Measurements from ENCODE around the gene ZBTB7C. TPM values are rescaled to one million over a fixed set of nuclear protein-coding genes. Genes with fewer than 3 reads are reported as not detected.

Gene ZBTB7C
- total RNA-seq, 1 donor from 2014 or later = 7.4 TPM

DNA sequence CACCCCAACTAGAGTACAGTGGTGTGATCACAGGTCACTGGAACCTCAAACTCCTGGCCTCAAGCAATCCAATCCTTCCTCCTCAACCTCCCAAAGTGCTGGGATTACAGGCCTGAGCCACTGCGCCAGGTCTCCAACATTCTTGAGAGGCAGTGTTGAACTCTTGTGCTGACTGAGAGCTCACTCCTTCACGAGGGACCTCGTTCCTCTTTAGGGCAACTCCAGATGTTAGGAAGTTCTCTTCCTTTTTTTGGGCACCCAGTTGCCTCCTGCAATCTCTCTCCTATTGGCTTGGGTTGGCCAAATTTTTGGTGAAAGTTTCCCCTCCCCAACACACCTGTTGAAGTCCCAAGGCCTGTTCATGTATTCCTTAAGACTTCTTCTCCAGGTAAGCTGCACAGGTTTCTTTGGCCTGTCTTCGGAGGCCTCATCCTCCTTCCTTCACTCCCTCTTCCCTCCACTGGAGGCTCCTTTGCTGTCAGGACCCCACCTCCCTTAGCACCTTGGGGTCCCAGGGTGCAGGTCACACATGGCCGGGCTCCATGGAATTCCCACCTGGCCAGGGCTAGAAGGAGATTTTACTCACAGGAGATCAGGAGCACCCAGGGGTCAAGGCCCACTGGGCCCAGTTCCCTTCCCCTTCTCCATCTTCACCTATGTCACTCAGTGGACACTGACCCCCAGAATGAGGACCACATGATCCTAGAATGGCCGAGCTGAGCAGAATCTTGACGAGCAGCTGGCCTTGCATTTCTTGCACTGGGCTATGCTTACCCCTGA is 384.1 kb downstream of the ZBTB7C start:
- Mint-ChIP-seq H3K36me3 (no peaks in the 10 kb centered on the region), H3K27ac (no peak overlapping the region), H3K4me3 (no peak overlapping the region)

DNA sequence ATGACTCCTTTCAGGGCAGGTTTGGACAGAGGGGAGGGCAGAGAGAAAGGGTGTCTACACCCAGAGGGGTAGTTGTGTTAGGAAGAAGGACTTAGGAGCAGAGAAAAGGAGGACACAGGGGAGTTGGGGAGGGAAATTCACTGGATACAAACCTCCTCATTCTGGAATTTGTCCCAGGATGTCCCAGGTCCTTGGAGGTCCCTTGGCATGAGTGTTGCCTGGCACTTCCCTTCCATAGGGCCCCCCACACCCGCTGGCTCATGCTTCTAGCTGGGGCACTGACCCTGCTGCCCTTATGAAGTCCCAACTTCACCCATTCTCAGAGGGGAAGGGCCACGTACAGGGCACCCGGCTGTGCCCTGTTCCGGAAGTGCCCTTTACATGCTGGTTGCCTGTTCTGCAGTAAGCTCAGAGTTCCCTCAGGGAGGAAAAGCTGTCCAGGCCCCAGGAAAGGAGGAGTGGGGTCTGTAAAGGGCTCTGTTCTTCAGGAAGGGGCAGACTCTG is 385.1 kb downstream of the ZBTB7C start:
- Mint-ChIP-seq H3K27me3 (ENCODE audit: low read depth) (peaks cover 11% of the 10 kb centered on the region), H3K4me1 (peaks cover 34% of the 10 kb centered on the region), H3K9me3 (no peaks in the 10 kb centered on the region), H3K36me3 (no peaks in the 10 kb centered on the region), H3K27ac (peak overlapping the region; percentile 85), H3K4me3 (no peak overlapping the region)
- no peak for DNase-seq (ENCODE audit: low spot score in 2 of 2, unreplicated experiment in 2 of 2)
- TF ChIP-seq, protein P1, sequence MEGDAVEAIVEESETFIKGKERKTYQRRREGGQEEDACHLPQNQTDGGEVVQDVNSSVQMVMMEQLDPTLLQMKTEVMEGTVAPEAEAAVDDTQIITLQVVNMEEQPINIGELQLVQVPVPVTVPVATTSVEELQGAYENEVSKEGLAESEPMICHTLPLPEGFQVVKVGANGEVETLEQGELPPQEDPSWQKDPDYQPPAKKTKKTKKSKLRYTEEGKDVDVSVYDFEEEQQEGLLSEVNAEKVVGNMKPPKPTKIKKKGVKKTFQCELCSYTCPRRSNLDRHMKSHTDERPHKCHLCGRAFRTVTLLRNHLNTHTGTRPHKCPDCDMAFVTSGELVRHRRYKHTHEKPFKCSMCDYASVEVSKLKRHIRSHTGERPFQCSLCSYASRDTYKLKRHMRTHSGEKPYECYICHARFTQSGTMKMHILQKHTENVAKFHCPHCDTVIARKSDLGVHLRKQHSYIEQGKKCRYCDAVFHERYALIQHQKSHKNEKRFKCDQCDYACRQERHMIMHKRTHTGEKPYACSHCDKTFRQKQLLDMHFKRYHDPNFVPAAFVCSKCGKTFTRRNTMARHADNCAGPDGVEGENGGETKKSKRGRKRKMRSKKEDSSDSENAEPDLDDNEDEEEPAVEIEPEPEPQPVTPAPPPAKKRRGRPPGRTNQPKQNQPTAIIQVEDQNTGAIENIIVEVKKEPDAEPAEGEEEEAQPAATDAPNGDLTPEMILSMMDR (IDR thresholded peaks at IDR 0.05; ENCODE audit: unreplicated experiment) = no peak

More for the DNA sequence above, 384.1 kb downstream of the ZBTB7C start:
- TF ChIP-seq, protein P1 (IDR thresholded peaks at IDR 0.05; ENCODE audit: unreplicated experiment) = no peak
- peaks cover 8% of the 10 kb centered on the region for H3K27me3 Mint-ChIP-seq (ENCODE audit: low read depth)
- no peaks in the 10 kb centered on the region for H3K9me3 Mint-ChIP-seq
- H3K4me1 Mint-ChIP-seq = peaks cover 34% of the 10 kb centered on the region
- peak in 1 of 2 experiments; percentile 5 for DNase-seq (ENCODE audit: low spot score in 2 of 2, unreplicated experiment in 2 of 2)

DNA sequence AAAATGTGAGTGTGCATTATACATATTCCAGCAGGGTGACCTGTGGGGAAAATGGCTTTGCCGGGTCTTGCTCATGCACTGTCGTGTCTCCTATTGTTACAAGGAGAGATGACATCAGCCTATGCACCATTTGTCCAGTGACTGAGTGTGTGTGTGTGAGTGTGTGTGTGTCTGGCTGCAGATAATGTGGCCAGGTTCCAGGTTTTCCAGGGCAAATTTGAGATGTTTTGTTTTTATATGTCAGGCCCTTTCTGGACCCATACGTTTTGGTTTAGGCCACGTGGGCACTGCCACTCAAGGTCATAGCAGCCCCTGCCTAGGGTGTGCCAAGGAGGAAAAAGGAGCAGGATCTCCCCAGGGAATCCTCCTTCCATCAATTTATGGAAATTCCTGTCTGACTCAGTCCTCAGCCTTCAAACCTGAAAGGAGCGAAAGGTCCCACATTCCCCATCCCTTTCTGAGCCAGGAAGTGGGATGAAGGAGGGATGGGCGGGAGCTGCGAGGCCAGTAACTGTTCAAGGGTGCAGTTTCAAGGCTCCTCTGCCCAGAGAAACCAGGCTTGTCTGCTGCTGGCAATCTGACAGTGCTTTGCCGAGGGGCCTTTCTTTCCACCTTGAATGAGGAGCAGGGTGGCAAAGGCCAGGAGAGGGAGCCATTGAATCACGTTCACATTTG is 385.7 kb downstream of the ZBTB7C start:
- Mint-ChIP-seq H3K9me3 (no peaks in the 10 kb centered on the region), H3K36me3 (no peaks in the 10 kb centered on the region), H3K4me3 (no peak overlapping the region), H3K4me1 (peaks cover 34% of the 10 kb centered on the region), H3K27ac (peak overlapping the region; percentile 85), H3K27me3 (ENCODE audit: low read depth) (peaks cover 11% of the 10 kb centered on the region)
- peak; percentile 27 to 67 for DNase-seq (ENCODE audit: low spot score in 2 of 2, unreplicated experiment in 2 of 2)
- TF ChIP-seq, protein P1 (IDR thresholded peaks at IDR 0.05; ENCODE audit: unreplicated experiment) = no peak

DNA sequence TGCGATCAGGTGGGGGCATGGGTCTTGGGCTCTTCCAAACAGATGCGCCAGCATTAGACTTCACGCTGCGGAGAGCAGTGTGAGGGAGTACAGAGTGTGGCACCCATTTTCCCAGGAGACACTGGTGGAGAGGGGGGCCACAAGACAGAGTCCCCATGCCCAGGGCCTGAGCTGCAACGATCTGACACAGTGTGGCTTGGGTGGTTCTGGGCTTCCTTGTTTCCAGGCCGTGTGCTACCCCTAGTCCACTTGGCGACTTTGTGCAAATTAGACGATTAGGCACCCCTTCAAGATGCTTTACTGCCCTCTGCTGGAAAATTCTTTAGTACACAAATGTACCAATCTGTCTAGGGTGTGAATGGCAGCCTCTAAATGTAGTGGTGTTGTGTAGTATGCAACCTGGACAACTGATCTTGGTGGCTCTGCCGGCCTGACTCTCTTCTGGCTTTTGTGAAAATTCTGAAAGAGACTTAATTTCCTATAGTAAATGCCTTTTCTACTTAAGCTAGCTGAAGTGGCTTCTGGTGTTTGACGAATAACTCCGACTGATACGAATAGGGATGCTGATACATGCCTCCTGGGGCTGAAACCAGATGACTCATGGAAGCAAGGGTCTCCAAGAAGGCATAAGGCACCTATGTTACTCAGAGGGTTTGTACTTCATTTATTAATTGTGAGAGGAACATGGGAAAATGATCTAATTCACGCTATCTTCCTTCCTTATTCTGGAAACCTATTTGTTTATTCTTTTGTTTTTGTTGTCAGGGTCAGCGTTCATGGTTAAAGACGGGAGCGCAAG is 386.5 kb downstream of the ZBTB7C start:
- TF ChIP-seq, protein P1 (IDR thresholded peaks at IDR 0.05; ENCODE audit: unreplicated experiment) = peak; percentile 50
- Mint-ChIP-seq H3K27ac (peak overlapping the region; percentile 85), H3K9me3 (no peaks in the 10 kb centered on the region), H3K4me1 (peaks cover 34% of the 10 kb centered on the region), H3K4me3 (no peak overlapping the region), H3K27me3 (ENCODE audit: low read depth) (peaks cover 10% of the 10 kb centered on the region), H3K36me3 (no peaks in the 10 kb centered on the region)
- DNase-seq (ENCODE audit: low spot score in 2 of 2, unreplicated experiment in 2 of 2) = no peak

DNA sequence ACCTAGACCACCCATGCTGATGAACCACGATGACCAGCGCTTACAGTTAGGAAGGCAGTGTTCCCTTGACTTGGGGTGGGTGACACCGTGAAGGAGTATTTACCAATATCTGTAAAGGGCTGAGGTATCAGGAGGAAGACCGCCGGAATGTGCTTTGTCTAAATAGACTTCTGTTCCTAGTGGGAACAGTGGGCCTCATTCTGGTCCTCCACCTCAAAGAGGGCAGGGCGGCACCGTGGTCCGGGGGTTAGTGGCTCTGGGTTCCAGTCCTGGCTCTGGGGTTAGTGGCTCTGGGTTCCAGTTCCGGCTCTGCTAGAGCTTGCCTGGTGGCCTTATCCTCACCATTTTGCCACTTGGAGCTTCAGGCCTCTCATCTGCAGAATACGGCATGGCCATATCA is 387.2 kb downstream of the ZBTB7C start:
- H3K4me3 Mint-ChIP-seq = no peak overlapping the region
- DNase-seq (ENCODE audit: low spot score in 2 of 2, unreplicated experiment in 2 of 2) = no peak
- H3K4me1 Mint-ChIP-seq = peaks cover 34% of the 10 kb centered on the region

More for the DNA sequence above, 387.2 kb downstream of the ZBTB7C start:
- Mint-ChIP-seq H3K27me3 (ENCODE audit: low read depth) (peaks cover 7% of the 10 kb centered on the region), H3K27ac (no peak overlapping the region), H3K9me3 (no peaks in the 10 kb centered on the region), H3K36me3 (no peaks in the 10 kb centered on the region)
- TF ChIP-seq, protein P1 (IDR thresholded peaks at IDR 0.05; ENCODE audit: unreplicated experiment) = no peak

Measured in mesothelial cell of epicardium (in vitro differentiated cells).